NB4 (cell line): ENCODE results near the gene SIMC1.

ENCODE experiments used
- CTCF ChIP-seq: IDR thresholded peaks from one replicate; pipeline ENCODE4 v1.5.1; 2012; ENCODE audit warnings: low read depth, low read length
- MAX ChIP-seq: IDR thresholded peaks from 2 replicates; pipeline ENCODE4 v1.6.1; 2011; ENCODE audit warnings: low read depth, low read length
- MYC ChIP-seq: IDR thresholded peaks from 2 replicates; pipeline ENCODE4 v1.6.1; 2011; ENCODE audit warnings: low read depth, low read length
- POLR2A ChIP-seq: IDR thresholded peaks from 2 replicates; pipeline ENCODE4 v1.6.1; 2011; ENCODE audit warnings: mild to moderate bottlenecking; ENCODE audit not compliant: insufficient read length; ENCODE audit errors: extremely low read depth

- TF ChIP-seq CTCF (no peak), POLR2A (no peak), MAX (no peak), MYC (no peak)
Observed at GRCh38 chr5:176383248-176383905, 145.2 kb downstream of the SIMC1 start.
